ENCODE results near the gene TUBB8.
"Not testable (repeated sequence)": the region's sequence is repeated elsewhere in the genome, so short reads cannot be mapped to it uniquely, and the experiment has no call there.

TUBB8 gene

DNA sequence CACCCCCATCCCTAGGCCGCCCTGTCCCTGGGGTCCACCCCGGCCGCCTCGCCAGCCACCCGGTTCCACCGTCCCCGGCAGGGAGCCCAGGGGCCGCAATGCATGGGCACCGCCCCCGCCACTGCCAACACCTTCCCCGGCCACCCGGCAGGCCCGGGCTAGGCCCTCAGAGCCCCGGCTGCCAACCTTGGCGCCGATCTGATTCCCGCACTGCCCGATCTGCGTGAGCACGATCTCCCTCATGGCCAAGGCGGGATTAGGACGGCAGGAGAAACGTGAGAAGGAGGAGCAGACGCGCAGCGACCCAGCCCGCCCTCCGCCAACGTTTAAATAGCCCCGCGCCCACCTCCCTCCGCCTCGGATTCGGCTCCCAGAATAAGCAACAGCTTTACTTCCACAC lies at the start of gene TUBB8:
Gene TUBB8 (minus strand): TSS at position 301 of the 400 bp plus-strand sequence. CDS start 58 bp downstream, at position 243.
- no peak for DNase-seq (ENCODE audit: low read depth)

DNA sequence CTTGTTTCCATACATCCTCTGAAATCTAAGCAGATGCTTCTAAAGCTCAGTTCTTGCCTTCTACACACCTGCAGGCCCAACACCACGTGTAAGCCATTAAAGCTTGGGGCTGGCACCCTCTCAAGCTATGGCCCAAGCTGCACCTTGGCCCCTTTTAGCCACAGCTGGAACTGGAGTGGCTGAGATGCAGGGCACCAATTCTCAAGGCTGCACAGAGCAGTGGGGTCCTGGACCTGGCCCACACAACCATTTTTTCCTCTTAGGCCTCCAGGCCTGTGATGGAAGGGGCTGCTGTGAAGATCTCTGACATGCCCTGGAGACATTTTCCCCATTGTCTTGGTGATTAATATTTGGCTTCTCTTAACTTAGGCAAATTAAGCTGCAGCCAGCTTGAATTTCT lies 47.4 kb upstream of the TUBB8 start:
- DNase-seq (ENCODE audit: low read depth): no peak

GRCh38 chr10:95356-96115 lies 46.4 kb upstream of the TUBB8 start:
- DNase-seq (ENCODE audit: low read depth): no peak

DNA sequence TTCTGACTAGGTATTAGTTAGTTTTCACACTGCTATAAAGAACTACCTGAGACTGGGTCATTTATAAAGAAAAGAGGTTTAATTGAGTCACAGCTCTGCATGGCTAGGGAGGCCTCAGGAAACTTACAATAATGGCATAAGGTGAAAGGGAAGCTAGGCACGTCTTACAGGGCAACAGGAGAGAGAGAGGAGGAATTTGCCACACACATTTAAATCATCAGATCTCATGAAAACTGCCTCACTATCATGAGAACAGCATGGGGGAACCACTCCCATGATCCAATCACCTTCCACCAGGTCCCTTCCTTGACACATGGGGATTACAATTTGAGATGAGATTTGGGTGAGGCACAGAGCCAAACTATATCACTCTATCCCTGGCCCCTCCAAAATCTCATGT lies 45.5 kb upstream of the TUBB8 start:
- no peak for DNase-seq (ENCODE audit: low read depth)

GRCh38 chr10:92846-93245 lies 43.8 kb upstream of the TUBB8 start:
- no peak for DNase-seq (ENCODE audit: low read depth)

DNA sequence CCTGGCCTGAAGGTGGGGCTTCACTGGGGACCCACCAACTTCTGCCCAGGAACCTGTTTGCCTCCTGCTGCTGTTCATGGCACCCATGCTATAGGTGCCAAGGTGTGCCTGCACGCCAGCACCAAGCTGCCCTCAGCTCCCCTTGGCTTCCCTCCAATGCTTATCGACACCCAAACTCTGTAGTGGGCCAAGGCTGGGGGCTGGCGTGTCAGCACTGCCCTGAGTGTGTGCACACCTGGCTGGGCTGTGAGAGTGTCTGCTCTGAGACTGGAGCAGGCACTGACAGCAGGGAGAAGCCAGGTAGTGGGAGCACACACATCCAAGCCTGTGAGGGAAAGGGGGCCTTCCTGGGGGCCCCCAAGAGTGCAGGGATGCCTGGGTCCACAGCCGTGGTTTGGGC lies 43.1 kb upstream of the TUBB8 start:
- no peak for DNase-seq (ENCODE audit: low read depth)

DNA sequence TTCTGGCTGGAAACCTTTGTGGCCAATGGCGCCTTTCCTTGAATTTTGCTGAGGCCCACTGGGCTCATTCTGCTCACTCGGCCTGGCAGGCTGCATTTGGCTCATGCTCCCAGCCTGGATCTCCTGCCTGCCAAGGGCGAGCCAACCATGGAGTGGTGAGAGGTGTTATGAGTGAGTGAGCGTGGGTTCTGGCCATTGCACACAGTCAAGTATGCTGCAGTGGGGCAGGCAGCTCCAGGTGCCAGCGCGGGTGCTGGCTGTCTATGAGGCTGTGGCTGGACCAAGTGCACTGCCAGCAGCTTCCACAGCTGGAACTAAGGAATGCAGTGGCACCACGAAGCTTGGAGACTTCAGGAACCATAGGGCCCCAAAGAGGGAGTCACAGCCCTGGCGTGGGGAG lies 42.2 kb upstream of the TUBB8 start:
- DNase-seq (ENCODE audit: low read depth): no peak

DNA sequence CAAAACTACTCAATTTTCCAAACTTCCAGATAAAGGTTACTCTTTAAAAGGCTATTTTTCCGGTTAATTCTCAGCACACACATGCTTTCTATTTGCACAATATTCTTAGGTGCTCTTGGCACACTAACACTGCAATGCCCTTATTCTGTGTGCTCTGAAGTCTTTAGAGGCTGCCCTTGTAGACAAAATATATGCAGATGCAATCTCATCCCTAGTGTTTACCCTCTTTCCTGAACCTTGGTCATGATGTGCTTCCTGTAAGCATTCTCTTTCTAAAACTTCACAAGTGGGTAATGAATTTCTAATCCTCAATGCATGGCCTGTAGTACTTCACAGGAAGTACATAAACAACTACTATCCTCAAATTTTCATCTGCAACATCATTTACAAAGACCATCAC lies 41.1 kb upstream of the TUBB8 start:
- DNase-seq (ENCODE audit: low read depth): no peak

DNA sequence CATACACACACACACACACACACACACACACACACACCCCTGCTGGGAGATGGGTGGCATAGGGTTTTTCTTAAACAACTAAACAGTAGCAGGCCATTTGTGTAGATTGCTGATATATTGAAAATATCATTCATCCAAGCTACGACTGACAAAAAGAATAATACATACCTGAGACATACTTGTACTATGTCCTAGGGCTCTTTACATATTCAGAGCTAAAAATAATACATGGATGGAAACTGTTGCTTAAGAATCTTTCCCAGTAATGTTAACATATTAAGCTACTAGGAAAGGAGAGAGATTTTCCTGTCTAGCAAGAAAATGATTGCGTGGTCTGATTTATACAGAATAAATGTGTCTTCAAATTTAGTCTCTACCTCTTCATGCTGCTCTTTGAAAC lies 40.2 kb upstream of the TUBB8 start:
- DNase-seq (ENCODE audit: low read depth): no peak

DNA sequence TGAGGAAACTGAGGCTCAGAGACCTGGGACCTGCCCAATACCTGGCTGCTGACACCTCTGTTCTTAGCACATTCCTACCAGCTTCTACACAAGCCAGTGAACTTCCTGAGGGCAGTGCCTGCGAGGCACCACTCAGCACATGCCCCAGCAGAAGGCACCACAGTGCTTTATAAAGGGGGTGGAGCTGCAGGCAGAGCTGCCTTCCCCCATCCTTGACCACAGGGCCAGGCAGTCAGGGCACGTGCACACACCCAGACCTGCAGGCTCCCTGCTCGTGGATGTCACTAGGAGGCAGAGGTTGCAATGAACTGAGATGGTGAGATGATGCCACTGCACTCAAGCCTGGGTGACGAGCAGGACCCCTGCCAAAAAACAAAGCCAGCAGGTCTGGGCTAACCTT lies 39.2 kb upstream of the TUBB8 start:
- DNase-seq (ENCODE audit: low read depth): no peak

DNA sequence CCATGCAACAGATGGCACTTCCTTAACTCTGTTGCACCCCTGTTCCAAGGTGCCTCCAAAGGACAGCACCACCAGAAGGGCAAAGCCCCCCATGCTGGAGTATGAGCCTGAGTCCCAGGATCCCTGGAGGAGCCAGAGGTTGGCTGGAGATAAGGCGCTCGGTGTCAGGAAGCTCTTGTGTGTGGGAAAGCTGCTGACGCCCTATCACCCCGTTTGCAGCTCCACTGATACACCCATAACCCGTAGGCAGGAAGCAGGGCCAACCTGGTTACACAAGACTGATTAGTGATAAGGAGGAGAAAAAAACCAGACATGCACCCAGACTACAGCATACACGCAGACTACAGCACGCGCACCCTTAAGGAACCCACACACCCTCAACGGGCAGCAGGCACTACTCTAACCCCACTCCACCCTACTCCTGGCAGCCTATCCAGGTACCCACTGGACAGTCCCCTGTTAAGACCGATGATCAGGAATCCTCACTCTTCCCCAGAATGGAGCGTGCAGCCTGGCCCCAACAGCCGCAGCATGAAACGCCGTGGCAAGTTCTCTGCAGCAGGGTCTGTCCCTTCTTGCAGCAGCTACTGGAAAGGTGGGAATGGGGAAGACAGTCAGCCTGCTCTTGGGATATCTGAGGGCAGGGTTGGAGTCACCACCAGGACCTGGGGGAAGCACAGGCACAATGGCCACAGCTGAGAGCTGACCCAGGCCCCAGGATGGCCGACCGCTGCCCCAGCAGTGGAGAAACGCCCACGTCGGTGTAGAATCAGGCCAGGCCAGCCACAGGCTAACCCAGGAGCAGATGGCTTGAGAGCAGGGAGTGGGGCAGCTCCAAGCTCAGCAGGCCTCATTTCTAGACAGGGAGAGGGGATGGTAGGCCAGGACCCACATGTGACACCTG lies 38.3 kb upstream of the TUBB8 start:
- DNase-seq (ENCODE audit: low read depth): no peak

GRCh38 chr10:86031-86430 lies 36.9 kb upstream of the TUBB8 start:
- DNase-seq (ENCODE audit: low read depth): no peak

GRCh38 chr10:85044-85443 lies 35.9 kb upstream of the TUBB8 start:
- no peak for DNase-seq (ENCODE audit: low read depth)

DNA sequence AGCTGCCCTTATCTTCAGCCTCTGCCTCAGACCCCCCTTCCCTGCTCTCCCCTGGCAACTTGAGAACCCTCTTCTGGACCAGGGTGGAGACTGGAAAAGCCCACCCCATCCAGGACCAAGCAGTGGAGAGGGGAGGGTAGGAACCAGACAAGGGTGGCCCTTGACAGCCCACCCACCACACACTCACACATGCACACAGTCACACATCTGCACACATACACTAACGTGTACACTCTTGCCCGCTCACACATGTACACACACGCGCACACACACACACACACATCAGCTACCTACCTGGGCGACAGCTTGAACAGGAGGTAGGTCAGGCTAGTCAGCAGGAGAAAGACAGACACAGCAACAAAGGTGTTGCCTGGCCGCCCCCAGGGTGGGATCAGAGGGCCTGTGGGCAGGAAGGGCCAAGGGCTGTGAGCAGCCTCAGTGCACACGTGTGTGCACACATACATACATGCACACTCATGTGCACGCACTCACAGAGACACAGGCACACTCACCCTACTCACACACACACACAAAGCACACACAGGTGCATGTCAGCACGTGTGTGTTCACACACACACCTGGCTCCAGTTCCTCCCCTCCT lies 34.9 kb upstream of the TUBB8 start:
- DNase-seq (ENCODE audit: low read depth): no peak

DNA sequence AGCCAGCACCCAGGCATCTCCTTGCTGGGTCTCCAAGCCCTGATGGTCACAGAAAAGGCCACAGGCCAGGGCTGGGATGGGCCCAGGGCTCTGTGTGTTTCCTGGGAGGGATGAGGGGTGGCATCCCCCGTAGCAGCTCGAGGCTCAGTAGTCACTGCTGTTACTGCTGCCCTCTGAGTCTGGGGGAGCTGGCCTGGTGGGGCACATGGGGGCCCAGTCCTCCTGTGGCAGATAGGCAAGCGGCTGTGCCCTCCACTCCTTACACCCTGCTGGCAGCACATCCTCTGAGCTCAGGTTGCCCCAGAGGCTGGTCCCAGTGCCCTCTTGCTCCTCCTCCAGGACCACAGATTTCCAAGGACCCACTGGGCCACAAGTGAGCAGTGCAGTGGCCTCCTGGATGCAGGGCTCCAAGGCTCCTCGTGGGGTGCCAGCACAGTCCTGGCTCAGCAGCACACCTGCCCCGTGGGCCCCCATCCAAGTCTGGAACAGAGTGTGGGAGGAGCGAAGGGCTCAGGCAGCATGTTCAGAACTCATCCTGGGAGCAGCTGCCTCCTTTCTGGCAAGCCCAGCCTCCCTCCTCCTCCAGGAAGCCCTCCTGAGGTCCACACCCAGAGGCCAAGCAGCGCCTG lies 31.5 kb upstream of the TUBB8 start:
- DNase-seq (ENCODE audit: low read depth): no peak

- no peak for DNase-seq (ENCODE audit: low read depth)
Observed at GRCh38 chr10:79532-80215, 30.6 kb upstream of the TUBB8 start.

- no peak for DNase-seq (ENCODE audit: low read depth)
Observed at GRCh38 chr10:78556-78955, 29.5 kb upstream of the TUBB8 start.

DNA sequence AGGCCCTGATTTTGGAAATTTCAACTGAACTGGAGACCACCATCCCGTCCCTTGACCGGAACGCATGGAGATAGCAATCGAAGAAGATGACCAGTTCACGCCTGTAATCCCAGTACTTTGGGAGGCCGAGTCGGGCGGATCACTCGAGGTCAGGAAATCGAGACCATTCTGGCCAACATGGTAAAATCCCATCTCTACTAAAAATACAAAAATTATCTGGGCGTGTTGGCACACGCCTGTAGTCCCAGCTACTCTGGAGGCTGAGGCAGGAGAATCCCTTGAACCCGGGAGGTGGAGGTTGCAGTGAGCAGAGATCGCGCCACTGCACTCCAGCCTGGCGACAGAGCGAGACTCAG lies 25.1 kb upstream of the TUBB8 start:
- not testable (repeated sequence) for DNase-seq (ENCODE audit: low read depth)

GRCh38 chr10:73543-74265 lies 24.6 kb upstream of the TUBB8 start:
- peak; percentile 13 for DNase-seq (ENCODE audit: low read depth)

DNA sequence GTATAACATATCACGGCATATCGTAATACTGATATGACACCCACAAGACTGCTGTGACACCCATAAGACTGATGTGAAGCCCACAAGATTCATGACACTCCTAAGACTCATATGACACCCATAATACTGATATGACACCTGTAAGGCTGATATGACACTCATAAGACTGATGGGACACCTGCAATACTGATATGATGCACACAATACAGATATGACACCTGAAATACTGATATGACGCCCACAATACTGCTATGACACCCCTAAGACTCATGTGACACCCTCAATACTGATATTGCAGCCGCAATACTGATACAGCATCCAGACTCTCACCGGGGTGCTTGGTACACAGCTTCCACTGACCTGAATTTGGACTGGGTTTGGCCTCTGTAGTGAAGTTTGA lies 19.1 kb upstream of the TUBB8 start:
- not testable (repeated sequence) for DNase-seq (ENCODE audit: low read depth)

GRCh38 chr10:49926-50325 lies 830 bp upstream of the TUBB8 start:
- not testable (repeated sequence) for DNase-seq (ENCODE audit: low read depth)

Data from stimulated activated CD8-positive, alpha-beta memory T cell treated with anti-CD3 and anti-CD28 coated beads, Interleukin-12 subunit alpha, Interleukin-12 subunit beta, amount 100 ng/mL, for 4 hours (primary cell).